ENCODE results near the gene ZNF346. TPM values are rescaled to one million over a fixed set of nuclear protein-coding genes. Genes with fewer than 3 reads are reported as not detected.

Gene ZNF346
- total and polyA plus RNA-seq, 8 donors = 4.5 to 10.4 (median 7.6) TPM

DNA sequence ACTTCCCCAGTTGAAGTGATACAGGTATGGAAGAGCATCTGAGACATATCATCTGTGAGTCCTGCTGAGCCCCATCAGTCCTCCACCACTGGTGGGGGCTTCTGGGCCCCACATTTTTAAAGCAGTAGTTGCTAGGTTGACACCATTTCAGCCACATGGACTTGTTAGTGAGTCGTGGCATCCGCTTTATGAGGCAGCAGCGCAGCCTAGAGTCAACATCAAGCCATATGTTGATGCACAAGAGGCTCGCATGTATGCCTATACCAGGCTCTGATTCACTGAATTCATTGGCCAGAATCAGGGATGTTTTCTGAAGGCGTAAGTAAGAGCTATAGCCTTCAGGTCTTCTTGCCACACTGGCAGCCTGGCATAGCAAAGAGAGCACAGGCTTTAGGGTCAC is 26.8 kb downstream of the ZNF346 start:
- H3K27me3 ChIP-seq = no peaks in the 10 kb centered on the region

DNA sequence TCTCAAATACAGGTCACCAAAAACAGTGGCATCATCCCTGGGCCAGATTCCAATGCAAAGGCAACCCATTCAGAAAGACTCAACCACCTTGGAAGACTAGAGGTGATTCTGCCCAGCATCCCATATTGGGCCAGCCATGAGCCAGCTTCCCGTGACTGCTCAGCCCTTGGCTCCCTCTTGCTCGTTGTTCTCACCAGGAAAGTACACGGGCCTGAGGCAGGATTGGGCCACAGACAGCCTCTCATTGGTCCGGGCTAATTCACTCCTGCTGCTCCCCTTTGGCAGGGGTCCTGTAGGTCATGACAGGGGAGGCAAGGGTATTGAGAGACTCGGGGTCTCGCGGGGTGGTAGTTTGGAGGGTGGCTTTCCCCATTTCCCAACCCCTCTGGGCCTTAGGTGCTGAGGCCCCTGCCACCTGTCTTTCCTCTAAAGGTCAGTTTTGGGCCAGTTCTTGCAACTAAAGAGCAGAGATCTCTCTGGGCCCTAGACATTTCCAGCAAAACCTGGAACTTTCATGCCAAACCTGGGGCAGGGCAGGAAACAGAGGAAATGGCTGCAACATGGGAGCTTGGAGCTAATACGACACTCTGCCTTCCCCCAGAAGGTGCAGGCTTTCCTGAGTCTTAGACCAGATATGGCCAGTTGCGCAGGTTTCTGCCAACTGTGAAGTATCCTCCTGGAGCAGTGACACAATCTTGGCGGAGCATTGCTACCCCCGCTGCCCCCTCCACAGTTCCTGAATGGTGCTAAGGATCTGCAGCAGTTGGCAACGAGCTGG is 42.2 kb downstream of the ZNF346 start:
- ATAC-seq (no peak), FAIRE-seq (no peak), DNase-seq (no peak)
- H3K27ac ChIP-seq = no peak overlapping the region
- H3K27me3 ChIP-seq = no peaks in the 10 kb centered on the region
- no peak for TF ChIP-seq CTCF (IDR thresholded peaks at IDR 0.05)
- no peaks in the 10 kb centered on the region for H3K4me1 ChIP-seq
- H3K4me3 ChIP-seq = no peak overlapping the region
- WGBS, 2 donors = 90% methylated on average over 12 of the region's 12 CpGs
- H3K36me3 ChIP-seq = peaks cover 0 to 6% (median 0%) of the 10 kb centered on the region in 3 donors
- no peaks in the 10 kb centered on the region for H3K9me3 ChIP-seq
- intact Hi-C loops (cut with DNase I) = no loop called here

More for the DNA sequence above, 26.8 kb downstream of the ZNF346 start:
- no peak for ATAC-seq
- Histone ChIP-seq H3K27ac (no peak overlapping the region), H3K4me1 (no peaks in the 10 kb centered on the region), H3K4me3 (no peak overlapping the region), H3K36me3 (peaks cover 0 to 18% (median 0%) of the 10 kb centered on the region in 3 donors), H3K9me3 (no peaks in the 10 kb centered on the region)
- no peak for TF ChIP-seq CTCF (IDR thresholded peaks at IDR 0.05)
- intact Hi-C loops (cut with DNase I) = no loop called here
- no peak for DNase-seq
- 87 to 91% methylated on average over 5 of the region's 5 CpGs for WGBS, 2 donors
- no peak for FAIRE-seq

DNA sequence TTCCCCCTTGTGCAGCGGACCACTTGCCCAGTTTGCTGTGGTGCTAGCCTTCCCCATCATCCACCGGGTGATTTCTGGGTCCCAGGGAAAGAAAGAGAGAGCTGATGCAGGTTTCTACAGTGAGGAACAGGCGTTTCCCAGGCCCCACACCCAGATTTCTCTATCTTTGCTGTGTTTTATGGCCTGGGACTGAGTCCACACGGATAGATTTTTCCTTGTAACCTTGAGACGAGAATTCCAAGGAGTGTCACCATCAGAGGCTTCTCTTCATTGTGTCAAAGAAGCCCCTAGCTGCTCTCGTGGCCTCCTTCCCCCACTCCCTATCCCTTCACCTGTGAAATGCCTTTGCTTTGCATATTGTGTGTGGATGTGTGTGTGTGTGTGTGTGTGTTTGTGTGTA is 43.0 kb downstream of the ZNF346 start:
- no peak overlapping the region for H3K4me3 ChIP-seq
- no peak for FAIRE-seq
- no peaks in the 10 kb centered on the region for H3K4me1 ChIP-seq
- no peak for ATAC-seq
- no peak for TF ChIP-seq CTCF (IDR thresholded peaks at IDR 0.05)
- H3K27me3 ChIP-seq = no peaks in the 10 kb centered on the region
- 83 to 85% methylated on average over 6 of the region's 6 CpGs for WGBS, 2 donors
- H3K9me3 ChIP-seq = no peaks in the 10 kb centered on the region
- intact Hi-C loops (cut with DNase I) = no loop called here
- H3K27ac ChIP-seq = no peak overlapping the region
- DNase-seq = no peak
- peaks cover 0 to 6% (median 0%) of the 10 kb centered on the region in 3 donors for H3K36me3 ChIP-seq

- WGBS, 2 donors = 93 to 96% methylated on average over 2 of the region's 2 CpGs
- no peaks in the 10 kb centered on the region for H3K27me3 ChIP-seq
- H3K4me3 ChIP-seq = no peak overlapping the region
- ATAC-seq (no peak), FAIRE-seq (no peak), DNase-seq (no peak)
- intact Hi-C loops (cut with DNase I) = no loop called here
- H3K36me3 ChIP-seq = peaks cover 0 to 6% (median 0%) of the 10 kb centered on the region in 3 donors
- no peaks in the 10 kb centered on the region for H3K4me1 ChIP-seq
- no peak for TF ChIP-seq CTCF (IDR thresholded peaks at IDR 0.05)
- H3K27ac ChIP-seq = no peak overlapping the region
- no peaks in the 10 kb centered on the region for H3K9me3 ChIP-seq
These were observed 43.7 kb downstream of the ZNF346 start for GRCh38 chr5:177066224-177066623.

DNA sequence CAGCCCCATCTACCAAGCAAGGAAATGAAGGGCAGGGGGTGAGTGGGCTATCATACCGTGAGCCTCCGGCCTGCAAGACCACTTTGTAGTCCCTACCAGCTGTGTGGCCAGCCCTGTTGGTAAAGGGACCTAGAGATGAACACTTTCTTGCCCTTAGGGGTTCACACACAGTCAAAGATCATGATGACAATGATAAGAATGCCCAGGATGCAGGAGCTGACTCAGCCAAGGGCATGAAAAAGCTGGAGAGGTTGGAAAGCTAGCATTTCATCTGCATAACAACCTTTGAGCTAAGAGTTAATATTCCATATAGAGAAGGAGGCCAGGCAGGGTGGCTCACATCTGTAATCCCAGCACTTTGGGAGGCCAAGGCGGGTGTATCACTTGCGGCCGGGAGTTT is 45.0 kb downstream of the ZNF346 start:
- no peak overlapping the region for H3K27ac ChIP-seq
- no peak overlapping the region for H3K4me3 ChIP-seq
- no peaks in the 10 kb centered on the region for H3K27me3 ChIP-seq
- TF ChIP-seq CTCF (IDR thresholded peaks at IDR 0.05) = no peak
- H3K4me1 ChIP-seq = no peaks in the 10 kb centered on the region
- no peaks in the 10 kb centered on the region for H3K9me3 ChIP-seq
- FAIRE-seq = no peak
- ATAC-seq = no peak
- WGBS, 2 donors = 95 to 97% methylated on average over 5 of the region's 5 CpGs
- intact Hi-C loops (cut with DNase I) = no loop called here
- H3K36me3 ChIP-seq = peaks cover 0 to 6% (median 0%) of the 10 kb centered on the region in 3 donors
- no peak for DNase-seq

Measured in pancreas (tissue), 10 donors.